ENCODE measurements around the gene GPR25.
A peak's percentile ranks its signal among the peaks of the same experiment; 100 is the strongest.

DNA sequence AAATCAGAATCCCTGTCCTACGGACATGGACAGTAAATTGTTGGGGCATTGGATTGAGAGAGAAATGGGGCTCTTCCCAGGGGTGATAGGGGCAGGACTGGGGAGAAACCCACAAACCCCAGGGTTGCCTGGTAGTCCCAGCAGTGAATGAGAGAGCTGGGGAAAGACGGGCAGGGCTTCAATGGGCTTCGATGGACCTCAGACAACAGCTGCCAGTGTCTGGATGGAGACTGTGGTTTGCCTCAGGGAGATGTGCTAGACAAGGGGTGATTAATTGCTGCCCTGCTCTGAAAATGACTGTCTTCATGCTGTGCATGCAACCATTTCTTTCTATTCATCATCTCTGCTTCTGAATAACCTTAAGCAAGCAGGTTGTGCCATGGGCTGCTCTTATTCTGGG is 7.4 kb downstream of the GPR25 start:
- no peak for TF ChIP-seq CEBPB (IDR thresholded peaks at IDR 0.05; ENCODE audit: borderline replicate concordance in 1 of 2, low read depth in 2 of 2, low read length in 2 of 2)
- no peak for TF ChIP-seq POLR2A (IDR thresholded peaks at IDR 0.05; ENCODE audit: low read depth, low read length)
- TF ChIP-seq MTA3 (IDR thresholded peaks at IDR 0.05; ENCODE audit: borderline replicate concordance, low read length), result 0 out of 2 replicates have a peak, but pooled peaks have one; percentile 60
